DND-41 (cell line): Measurements from ENCODE around the gene NUCKS1.

Experiments used
- ATAC-seq: fragments of 200-7000 bp; cut with Tn5 transposase; 3 replicates; pipeline ENCODE4 v1.9.1; 2021; ENCODE audit warnings: low read depth; ENCODE audit not compliant: insufficient read depth
- DNase-seq: peaks from one replicate; pipeline ENCODE4 v3.0.0-alpha.2; 2020
- H2AFZ ChIP-seq: 2 replicates; pipeline ENCODE4 v1.6.0; 2012; ENCODE audit warnings: low read depth, low read length
- H3K27ac ChIP-seq: 2 replicates; pipeline ENCODE4 v1.5.1; 2012; ENCODE audit warnings: low read length, inconsistent platforms
- H3K27me3 ChIP-seq: fragments of 200-600 bp; sonication (generic); 2 replicates; pipeline ENCODE4 v1.6.0; 2012; ENCODE audit warnings: low read length, mild to moderate bottlenecking, inconsistent platforms; ENCODE audit not compliant: insufficient read depth, poor library complexity
- H3K36me3 ChIP-seq: 2 replicates; pipeline ENCODE4 v1.5.1; 2012; ENCODE audit warnings: low read length, inconsistent platforms; ENCODE audit not compliant: insufficient read depth
- H3K4me1 ChIP-seq: 2 replicates; pipeline ENCODE4 v1.5.1; 2012; ENCODE audit warnings: mild to moderate bottlenecking, low read length; ENCODE audit not compliant: insufficient read depth
- H3K4me2 ChIP-seq: 2 replicates; pipeline ENCODE4 v1.6.0; 2012; ENCODE audit warnings: mild to moderate bottlenecking, moderate library complexity, low read length, inconsistent platforms; ENCODE audit not compliant: insufficient read depth
- H3K4me3 ChIP-seq, 2 experiments: fragments of 200-600 bp in 1 of 2; shearing (Covaris generic) in 1 of 2; 2 replicates each; pipeline ENCODE4 v1.5.1; 2012 to 2016; ENCODE audit warnings: inconsistent platforms in 2 of 2, low read length in 2 of 2, mild to moderate bottlenecking in 2 of 2, low read depth in 1 of 2, moderate library complexity in 1 of 2
- H3K79me2 ChIP-seq: 2 replicates; pipeline ENCODE4 v1.6.0; 2012; ENCODE audit warnings: low read length, inconsistent platforms; ENCODE audit not compliant: insufficient read depth
- H3K9ac ChIP-seq: 2 replicates; pipeline ENCODE4 v1.6.0; 2012; ENCODE audit warnings: low read depth, mild to moderate bottlenecking, inconsistent platforms, low read length, moderate library complexity
- H3K9me3 ChIP-seq: 2 replicates; pipeline ENCODE4 v1.5.1; 2012; ENCODE audit warnings: low read length, moderate library complexity, mild to moderate bottlenecking, inconsistent platforms; ENCODE audit not compliant: insufficient read depth, severe bottlenecking
- H4K20me1 ChIP-seq: 2 replicates; pipeline ENCODE4 v1.6.0; 2012; ENCODE audit warnings: low read length; ENCODE audit not compliant: insufficient read depth
- CTCF ChIP-seq: IDR thresholded peaks from 2 replicates; pipeline ENCODE4 v1.5.1; 2012; ENCODE audit warnings: borderline replicate concordance, low read length, moderate library complexity, mild to moderate bottlenecking; ENCODE audit not compliant: poor library complexity, severe bottlenecking; ENCODE audit errors: extremely low read depth
- EZH2 ChIP-seq: IDR thresholded peaks from 3 replicates; pipeline ENCODE4 v1.6.1; 2012; ENCODE audit warnings: borderline replicate concordance, low read depth, mild to moderate bottlenecking, moderate library complexity, low read length, inconsistent platforms; ENCODE audit not compliant: severe bottlenecking

Gene NUCKS1

GRCh38 chr1:205709059-205709398 is 41.0 kb downstream of the NUCKS1 start:
- Histone ChIP-seq H4K20me1 (peaks cover 8% of the 10 kb centered on the region), H3K36me3 (peaks cover 58% of the 10 kb centered on the region), H3K27ac (no peak overlapping the region), H3K9ac (no peak overlapping the region), H3K4me3 (no peak overlapping the region), H3K4me2 (no peak overlapping the region), H3K27me3 (no peaks in the 10 kb centered on the region), H3K79me2 (no peaks in the 10 kb centered on the region), H3K9me3 (no peaks in the 10 kb centered on the region), H2AFZ (no peak overlapping the region), H3K4me1 (no peaks in the 10 kb centered on the region)
- ATAC-seq (no peak), DNase-seq (no peak)
- no peak for TF ChIP-seq EZH2
- no peak for TF ChIP-seq CTCF

- Histone ChIP-seq H3K27ac (no peak overlapping the region), H3K4me2 (no peak overlapping the region), H3K4me3 (no peak overlapping the region), H3K9me3 (no peaks in the 10 kb centered on the region), H3K4me1 (no peaks in the 10 kb centered on the region), H4K20me1 (peaks cover 7% of the 10 kb centered on the region; the same call in 1 of the 2 replicates), H3K36me3 (peaks cover 52% of the 10 kb centered on the region), H3K9ac (no peak overlapping the region), H3K27me3 (no peaks in the 10 kb centered on the region), H3K79me2 (no peaks in the 10 kb centered on the region), H2AFZ (no peak overlapping the region)
- ATAC-seq (no peak), DNase-seq (no peak)
- TF ChIP-seq EZH2 (no peak), CTCF (no peak)
These were observed 43.1 kb downstream of the NUCKS1 start for GRCh38 chr1:205706601-205707502.

GRCh38 chr1:205704903-205705302 is 45.1 kb downstream of the NUCKS1 start:
- H3K9ac ChIP-seq = no peak overlapping the region
- H3K4me1 ChIP-seq = no peaks in the 10 kb centered on the region
- H3K27ac ChIP-seq = no peak overlapping the region
- TF ChIP-seq EZH2 (no peak), CTCF (no peak)
- no peaks in the 10 kb centered on the region for H3K9me3 ChIP-seq
- H3K27me3 ChIP-seq = no peaks in the 10 kb centered on the region
- DNase-seq (no peak), ATAC-seq (no peak)
- H3K79me2 ChIP-seq = no peaks in the 10 kb centered on the region
- H3K4me2 ChIP-seq = no peak overlapping the region
- H3K36me3 ChIP-seq = peaks cover 33% of the 10 kb centered on the region
- H4K20me1 ChIP-seq = peaks cover 3% of the 10 kb centered on the region; the same call in 1 of the 2 replicates
- no peak overlapping the region for H3K4me3 ChIP-seq
- no peak overlapping the region for H2AFZ ChIP-seq
